HS-5 (cell line): ENCODE data around the gene PTPRR.

ENCODE experiments used
- DNase-seq: peaks from one replicate; pipeline ENCODE4 v3.0.0-alpha.2; 2012; ENCODE audit warnings: low read depth

Gene PTPRR

GRCh38 chr12:70645494-70646317, 274.8 kb downstream of the PTPRR start:
- DNase-seq: peak; percentile 94

- no peak for DNase-seq
Observed at GRCh38 chr12:70644861-70645260, 275.7 kb downstream of the PTPRR start.

- DNase-seq: no peak
Observed at GRCh38 chr12:70643939-70644338, 276.6 kb downstream of the PTPRR start.

- no peak for DNase-seq
Observed at GRCh38 chr12:70641691-70642090, 278.8 kb downstream of the PTPRR start.

- DNase-seq: no peak
Observed at GRCh38 chr12:70640901-70641300, 279.6 kb downstream of the PTPRR start.

- no peak for DNase-seq
Observed at GRCh38 chr12:70639535-70639934, 281.0 kb downstream of the PTPRR start.

GRCh38 chr12:70638639-70639360, 281.7 kb downstream of the PTPRR start:
- DNase-seq: no peak

GRCh38 chr12:70637303-70638085, 283.0 kb downstream of the PTPRR start, which contains the start of gene PTPRB:
PTPRB (minus strand) TSS chr12:70637429; CDS start chr12:70637395, 34 bp downstream.
- DNase-seq: no peak

GRCh38 chr12:70635755-70636154, 284.8 kb downstream of the PTPRR start:
- no peak for DNase-seq

GRCh38 chr12:70628701-70629480, 291.6 kb downstream of the PTPRR start:
- no peak for DNase-seq

- DNase-seq: no peak
Observed at GRCh38 chr12:70627677-70628076, 292.9 kb downstream of the PTPRR start.

- DNase-seq: no peak
Observed at GRCh38 chr12:70626180-70626579, 294.4 kb downstream of the PTPRR start.

- DNase-seq: no peak
Observed at GRCh38 chr12:70619471-70620152, 300.9 kb downstream of the PTPRR start.

GRCh38 chr12:70618371-70618770, 302.2 kb downstream of the PTPRR start:
- no peak for DNase-seq

GRCh38 chr12:70617450-70617849, 303.1 kb downstream of the PTPRR start:
- DNase-seq: no peak

- DNase-seq: no peak
Observed at GRCh38 chr12:70615174-70615866, 305.2 kb downstream of the PTPRR start.

- DNase-seq: no peak
Observed at GRCh38 chr12:70609739-70610491, 310.6 kb downstream of the PTPRR start.

- DNase-seq: no peak
Observed at GRCh38 chr12:70609203-70609602, 311.3 kb downstream of the PTPRR start.

- DNase-seq: no peak
Observed at GRCh38 chr12:70608184-70608583, 312.4 kb downstream of the PTPRR start.

GRCh38 chr12:70607107-70607506, 313.4 kb downstream of the PTPRR start:
- no peak for DNase-seq
